Hepatocyte (in vitro differentiated cells): ENCODE measurements around the gene SEC24D.
"Not testable (repeated sequence)": the region's sequence is repeated elsewhere in the genome, so short reads cannot be mapped to it uniquely, and the experiment has no call there.

Experiments used
- EZH2 ChIP-seq: fragments of 200-600 bp; sonication (generic); IDR thresholded peaks from 2 replicates; pipeline ENCODE4 v1.6.1; 2016; ENCODE audit warnings: antibody characterized with exemption, mild to moderate bottlenecking, borderline replicate concordance
- TF ChIP-seq, protein P1 (sequence below): fragments of 200-600 bp; sonication (generic); IDR thresholded peaks from 2 replicates; pipeline ENCODE4 v1.5.1; 2016; ENCODE audit warnings: antibody characterized with exemption, mild to moderate bottlenecking; ENCODE audit not compliant: poor library complexity

DNA sequence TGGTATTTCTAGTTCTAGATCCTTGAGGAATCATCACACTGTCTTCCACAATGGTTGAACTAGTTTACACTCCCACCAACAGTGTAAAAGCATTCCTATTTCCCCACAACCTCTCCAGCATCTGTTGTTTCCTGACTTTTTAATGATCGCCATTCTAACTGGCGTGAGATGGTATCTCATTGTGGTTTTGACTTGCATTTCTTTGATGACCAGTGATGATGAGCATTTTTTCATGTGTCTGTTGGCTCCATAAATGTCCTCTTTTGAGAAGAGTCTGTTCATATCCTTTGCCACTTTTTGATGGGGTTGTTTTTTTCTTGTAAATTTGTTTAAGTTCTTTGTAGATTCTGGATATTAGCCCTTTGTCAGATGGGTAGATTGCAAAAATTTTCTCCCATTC, 58.3 kb downstream of the SEC24D start:
- TF ChIP-seq, protein P1, sequence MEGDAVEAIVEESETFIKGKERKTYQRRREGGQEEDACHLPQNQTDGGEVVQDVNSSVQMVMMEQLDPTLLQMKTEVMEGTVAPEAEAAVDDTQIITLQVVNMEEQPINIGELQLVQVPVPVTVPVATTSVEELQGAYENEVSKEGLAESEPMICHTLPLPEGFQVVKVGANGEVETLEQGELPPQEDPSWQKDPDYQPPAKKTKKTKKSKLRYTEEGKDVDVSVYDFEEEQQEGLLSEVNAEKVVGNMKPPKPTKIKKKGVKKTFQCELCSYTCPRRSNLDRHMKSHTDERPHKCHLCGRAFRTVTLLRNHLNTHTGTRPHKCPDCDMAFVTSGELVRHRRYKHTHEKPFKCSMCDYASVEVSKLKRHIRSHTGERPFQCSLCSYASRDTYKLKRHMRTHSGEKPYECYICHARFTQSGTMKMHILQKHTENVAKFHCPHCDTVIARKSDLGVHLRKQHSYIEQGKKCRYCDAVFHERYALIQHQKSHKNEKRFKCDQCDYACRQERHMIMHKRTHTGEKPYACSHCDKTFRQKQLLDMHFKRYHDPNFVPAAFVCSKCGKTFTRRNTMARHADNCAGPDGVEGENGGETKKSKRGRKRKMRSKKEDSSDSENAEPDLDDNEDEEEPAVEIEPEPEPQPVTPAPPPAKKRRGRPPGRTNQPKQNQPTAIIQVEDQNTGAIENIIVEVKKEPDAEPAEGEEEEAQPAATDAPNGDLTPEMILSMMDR, result not testable (repeated sequence)
- TF ChIP-seq EZH2, result not testable (repeated sequence)
